ENCODE results near the gene TFCP2.
"Not testable (repeated sequence)": the region's sequence is repeated elsewhere in the genome, so short reads cannot be mapped to it uniquely, and the experiment has no call there.

Gene TFCP2

GRCh38 chr12:51078346-51078745 is 94.6 kb downstream of the TFCP2 start:
- not testable (repeated sequence) for DNase-seq

- no peak for DNase-seq
Observed at GRCh38 chr12:51077930-51078329, 95.0 kb downstream of the TFCP2 start.

- peak in 1 of 2 donors; percentile 5 for DNase-seq
Observed at GRCh38 chr12:51076236-51076930, 96.6 kb downstream of the TFCP2 start.

- DNase-seq, result no peak
Observed at GRCh38 chr12:51075390-51075789, 97.5 kb downstream of the TFCP2 start.

- no peak for DNase-seq
Observed at GRCh38 chr12:51071663-51072062, 101.3 kb downstream of the TFCP2 start.

- DNase-seq, result no peak
Observed at GRCh38 chr12:51070004-51070403, 102.9 kb downstream of the TFCP2 start.

GRCh38 chr12:51067771-51068170 is 105.2 kb downstream of the TFCP2 start:
- no peak for DNase-seq

- DNase-seq, result no peak
Observed at GRCh38 chr12:51067229-51067628, 105.7 kb downstream of the TFCP2 start.

GRCh38 chr12:51065530-51065929 is 107.4 kb downstream of the TFCP2 start:
- no peak for DNase-seq

- DNase-seq, result no peak
Observed at GRCh38 chr12:51062631-51063397, 110.1 kb downstream of the TFCP2 start.

GRCh38 chr12:51059086-51059485 is 113.8 kb downstream of the TFCP2 start:
- no peak for DNase-seq

GRCh38 chr12:51056242-51056641 is 116.7 kb downstream of the TFCP2 start:
- DNase-seq, result peak in 1 of 2 donors; percentile 2

- DNase-seq, result no peak
Observed at GRCh38 chr12:51055060-51055459, 117.9 kb downstream of the TFCP2 start.

- no peak for DNase-seq
Observed at GRCh38 chr12:51051787-51052186, 121.1 kb downstream of the TFCP2 start.

GRCh38 chr12:51049525-51049924 is 123.4 kb downstream of the TFCP2 start:
- DNase-seq, result no peak

GRCh38 chr12:51048661-51049251 is 124.2 kb downstream of the TFCP2 start:
- DNase-seq, result no peak

- peak; percentile 94 to 98 for DNase-seq
Observed at GRCh38 chr12:51047655-51048540, 125.0 kb downstream of the TFCP2 start, which contains the start of gene LETMD1. LETMD1 (plus strand) TSS chr12:51048327; CDS start chr12:51048357, 30 bp downstream.
